Activated gamma-delta T cell treated with anti-CD3 and anti-CD28 coated beads, Interleukin-2, amount 50 U/mL, for 16 hours (primary cell): Measurements from ENCODE around the gene MRPL1.
"Not testable (repeated sequence)": the region's sequence is repeated elsewhere in the genome, so short reads cannot be mapped to it uniquely, and the experiment has no call there.

Experiments used
- DNase-seq: peaks from one replicate; pipeline ENCODE4 v3.0.0-alpha.2; 2020; ENCODE audit warnings: low read depth

The MRPL1 gene

GRCh38 chr4:77849278-77849965 lies 13.2 kb upstream of the MRPL1 start:
- no peak for DNase-seq

- peak; percentile 56 for DNase-seq
These were observed 9.6 kb upstream of the MRPL1 start for GRCh38 chr4:77852892-77853495.

- no peak for DNase-seq
These were observed 8.1 kb upstream of the MRPL1 start for GRCh38 chr4:77854431-77855111.

- DNase-seq = no peak
These were observed 6.5 kb upstream of the MRPL1 start for GRCh38 chr4:77856152-77856551.

- DNase-seq = no peak
These were observed 3.4 kb upstream of the MRPL1 start for GRCh38 chr4:77859256-77859655.

GRCh38 chr4:77861495-77861894 lies 1.1 kb upstream of the MRPL1 start:
- DNase-seq = no peak

GRCh38 chr4:77863341-77863740 lies 711 bp downstream of the MRPL1 start:
- DNase-seq = not testable (repeated sequence)

- no peak for DNase-seq
These were observed 2.6 kb downstream of the MRPL1 start for GRCh38 chr4:77865259-77865658.

- no peak for DNase-seq
These were observed 10.3 kb downstream of the MRPL1 start for GRCh38 chr4:77872723-77873445.

- DNase-seq = no peak
These were observed 14.5 kb downstream of the MRPL1 start for GRCh38 chr4:77877167-77877566.

GRCh38 chr4:77877771-77878565 lies 15.3 kb downstream of the MRPL1 start:
- DNase-seq = no peak

GRCh38 chr4:77880784-77881183 lies 18.2 kb downstream of the MRPL1 start:
- DNase-seq = no peak

GRCh38 chr4:77881460-77882295 lies 19.0 kb downstream of the MRPL1 start:
- DNase-seq = no peak

GRCh38 chr4:77893451-77893850 lies 30.8 kb downstream of the MRPL1 start:
- no peak for DNase-seq

- DNase-seq = no peak
These were observed 37.0 kb downstream of the MRPL1 start for GRCh38 chr4:77899607-77900006.

- no peak for DNase-seq
These were observed 40.6 kb downstream of the MRPL1 start for GRCh38 chr4:77903186-77903585.

GRCh38 chr4:77905651-77906263 lies 43.1 kb downstream of the MRPL1 start:
- no peak for DNase-seq

GRCh38 chr4:77910676-77911075 lies 48.0 kb downstream of the MRPL1 start:
- no peak for DNase-seq

- no peak for DNase-seq
These were observed 48.5 kb downstream of the MRPL1 start for GRCh38 chr4:77911091-77911490.

GRCh38 chr4:77911842-77912450 lies 49.3 kb downstream of the MRPL1 start:
- no peak for DNase-seq
